ENCODE data around the gene FGA. TPM values are rescaled to one million over a fixed set of nuclear protein-coding genes. Genes with fewer than 3 reads are reported as not detected.

The FGA gene
- total and polyA plus RNA-seq, 10 of the 15 experiments (the other 5 are each of a cell fraction or from before 2014, with no cell fraction given): 3.6 TPM; not detected in 9

DNA sequence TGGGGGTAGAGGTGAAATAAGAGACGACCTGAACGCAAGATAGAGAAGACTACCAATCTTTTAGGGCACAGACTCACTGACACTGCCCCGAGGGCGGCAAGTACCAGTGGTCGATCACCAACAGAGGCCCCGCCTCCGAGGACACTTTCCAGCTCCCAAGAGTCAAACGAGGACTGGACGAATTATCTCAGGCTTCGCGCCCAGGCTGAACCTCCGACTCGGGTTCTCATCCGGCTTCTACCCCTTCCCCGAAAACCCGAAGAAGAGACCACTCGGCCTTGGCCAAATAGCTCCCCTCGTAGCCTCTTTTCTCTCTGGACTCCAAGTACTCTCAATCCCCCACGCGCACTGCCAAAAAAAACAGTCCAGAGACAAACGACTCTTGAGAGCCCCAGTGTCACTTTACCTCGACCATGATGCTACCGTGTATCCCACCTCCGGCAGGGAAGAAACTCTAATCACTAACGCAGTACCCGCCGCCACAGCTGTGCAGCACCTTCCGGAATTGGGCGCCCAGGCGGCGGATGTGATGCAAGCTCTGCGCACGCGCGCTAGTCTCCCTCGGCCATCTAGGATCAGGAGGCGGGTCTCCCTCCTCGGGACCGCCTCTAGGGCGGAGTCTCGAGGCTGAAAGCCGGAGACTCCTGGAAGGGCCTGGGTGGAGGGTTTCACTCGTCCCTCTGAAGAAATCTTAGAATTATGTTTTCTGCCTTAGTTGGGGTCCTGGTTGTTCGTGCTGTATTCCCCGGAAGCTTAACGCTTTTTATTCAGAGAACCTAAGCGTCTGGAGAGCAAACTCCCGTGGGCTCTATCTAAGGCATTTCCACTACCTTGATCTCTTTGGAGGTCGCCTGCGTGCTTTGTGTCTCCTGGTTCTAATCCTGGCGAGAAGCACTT lies 40.4 kb downstream of the FGA start, which contains the start of gene PLRG1 (continued):
- TF ChIP-seq PML (IDR thresholded peaks at IDR 0.05; ENCODE audit: low read length): peak; percentile 87
- no peak for TF ChIP-seq PAX8 (IDR thresholded peaks at IDR 0.05)
- no peak for TF ChIP-seq HDAC6 (IDR thresholded peaks at IDR 0.05; ENCODE audit: unreplicated experiment)
- TF ChIP-seq ESRRA (IDR thresholded peaks at IDR 0.05; ENCODE audit: low read length): no peak
- no peak for TF ChIP-seq MEF2B (IDR thresholded peaks at IDR 0.05; ENCODE audit: partially characterized antibody, poor library complexity, severe bottlenecking)
- TF ChIP-seq, protein P1, sequence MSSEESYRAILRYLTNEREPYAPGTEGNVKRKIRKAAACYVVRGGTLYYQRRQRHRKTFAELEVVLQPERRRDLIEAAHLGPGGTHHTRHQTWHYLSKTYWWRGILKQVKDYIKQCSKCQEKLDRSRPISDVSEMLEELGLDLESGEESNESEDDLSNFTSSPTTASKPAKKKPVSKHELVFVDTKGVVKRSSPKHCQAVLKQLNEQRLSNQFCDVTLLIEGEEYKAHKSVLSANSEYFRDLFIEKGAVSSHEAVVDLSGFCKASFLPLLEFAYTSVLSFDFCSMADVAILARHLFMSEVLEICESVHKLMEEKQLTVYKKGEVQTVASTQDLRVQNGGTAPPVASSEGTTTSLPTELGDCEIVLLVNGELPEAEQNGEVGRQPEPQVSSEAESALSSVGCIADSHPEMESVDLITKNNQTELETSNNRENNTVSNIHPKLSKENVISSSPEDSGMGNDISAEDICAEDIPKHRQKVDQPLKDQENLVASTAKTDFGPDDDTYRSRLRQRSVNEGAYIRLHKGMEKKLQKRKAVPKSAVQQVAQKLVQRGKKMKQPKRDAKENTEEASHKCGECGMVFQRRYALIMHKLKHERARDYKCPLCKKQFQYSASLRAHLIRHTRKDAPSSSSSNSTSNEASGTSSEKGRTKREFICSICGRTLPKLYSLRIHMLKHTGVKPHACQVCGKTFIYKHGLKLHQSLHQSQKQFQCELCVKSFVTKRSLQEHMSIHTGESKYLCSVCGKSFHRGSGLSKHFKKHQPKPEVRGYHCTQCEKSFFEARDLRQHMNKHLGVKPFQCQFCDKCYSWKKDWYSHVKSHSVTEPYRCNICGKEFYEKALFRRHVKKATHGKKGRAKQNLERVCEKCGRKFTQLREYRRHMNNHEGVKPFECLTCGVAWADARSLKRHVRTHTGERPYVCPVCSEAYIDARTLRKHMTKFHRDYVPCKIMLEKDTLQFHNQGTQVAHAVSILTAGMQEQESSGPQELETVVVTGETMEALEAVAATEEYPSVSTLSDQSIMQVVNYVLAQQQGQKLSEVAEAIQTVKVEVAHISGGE (CRISPR knock-in tag; IDR thresholded peaks at IDR 0.05): peak; percentile 70
- TF ChIP-seq TCF3 (IDR thresholded peaks at IDR 0.05; ENCODE audit: borderline replicate concordance, insufficient read depth, low read depth, low read length): peak; percentile 47; the same call in 1 of the 2 replicates
- TF ChIP-seq MTA3 (IDR thresholded peaks at IDR 0.05; ENCODE audit: borderline replicate concordance, low read length): no peak
- TF ChIP-seq, protein P2, sequence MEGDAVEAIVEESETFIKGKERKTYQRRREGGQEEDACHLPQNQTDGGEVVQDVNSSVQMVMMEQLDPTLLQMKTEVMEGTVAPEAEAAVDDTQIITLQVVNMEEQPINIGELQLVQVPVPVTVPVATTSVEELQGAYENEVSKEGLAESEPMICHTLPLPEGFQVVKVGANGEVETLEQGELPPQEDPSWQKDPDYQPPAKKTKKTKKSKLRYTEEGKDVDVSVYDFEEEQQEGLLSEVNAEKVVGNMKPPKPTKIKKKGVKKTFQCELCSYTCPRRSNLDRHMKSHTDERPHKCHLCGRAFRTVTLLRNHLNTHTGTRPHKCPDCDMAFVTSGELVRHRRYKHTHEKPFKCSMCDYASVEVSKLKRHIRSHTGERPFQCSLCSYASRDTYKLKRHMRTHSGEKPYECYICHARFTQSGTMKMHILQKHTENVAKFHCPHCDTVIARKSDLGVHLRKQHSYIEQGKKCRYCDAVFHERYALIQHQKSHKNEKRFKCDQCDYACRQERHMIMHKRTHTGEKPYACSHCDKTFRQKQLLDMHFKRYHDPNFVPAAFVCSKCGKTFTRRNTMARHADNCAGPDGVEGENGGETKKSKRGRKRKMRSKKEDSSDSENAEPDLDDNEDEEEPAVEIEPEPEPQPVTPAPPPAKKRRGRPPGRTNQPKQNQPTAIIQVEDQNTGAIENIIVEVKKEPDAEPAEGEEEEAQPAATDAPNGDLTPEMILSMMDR (IDR thresholded peaks at IDR 0.05 in 2 of 3, conservative IDR thresholded peaks at IDR 0.05 in 1 of 3; ENCODE audit: control insufficient read depth in 2 of 3, extremely low read depth in 1 of 3, insufficient read depth in 1 of 3, low read depth in 3 of 3, low read length in 3 of 3): 0 out of 6 replicates have a peak, but pooled peaks of 1 of the 3 experiments have one; percentile 10
- TF ChIP-seq CREB1 (IDR thresholded peaks at IDR 0.05; ENCODE audit: low read depth): peak; percentile 76
- TF ChIP-seq SRF (IDR thresholded peaks at IDR 0.05; ENCODE audit: low read depth in 2 of 2, low read length in 2 of 2): 0 out of 4 replicates have a peak, but pooled peaks of 1 of the 2 experiments have one; percentile 27
- TF ChIP-seq ZNF384 (IDR thresholded peaks at IDR 0.05; ENCODE audit: borderline replicate concordance, low read depth, low read length): no peak
- TF ChIP-seq SREBF1 (IDR thresholded peaks at IDR 0.05; ENCODE audit: low read length): no peak
- no peak; the same call in 1 of the 2 replicates for TF ChIP-seq SMAD5 (IDR thresholded peaks at IDR 0.05; ENCODE audit: low read depth)
- no peak for TF ChIP-seq ZNF217 (IDR thresholded peaks at IDR 0.05)
- peak; percentile 42; the same call in 1 of the 3 replicates for TF ChIP-seq POU2F2 (IDR thresholded peaks at IDR 0.05; ENCODE audit: borderline replicate concordance, low read depth, low read length)
- TF ChIP-seq, protein P3, sequence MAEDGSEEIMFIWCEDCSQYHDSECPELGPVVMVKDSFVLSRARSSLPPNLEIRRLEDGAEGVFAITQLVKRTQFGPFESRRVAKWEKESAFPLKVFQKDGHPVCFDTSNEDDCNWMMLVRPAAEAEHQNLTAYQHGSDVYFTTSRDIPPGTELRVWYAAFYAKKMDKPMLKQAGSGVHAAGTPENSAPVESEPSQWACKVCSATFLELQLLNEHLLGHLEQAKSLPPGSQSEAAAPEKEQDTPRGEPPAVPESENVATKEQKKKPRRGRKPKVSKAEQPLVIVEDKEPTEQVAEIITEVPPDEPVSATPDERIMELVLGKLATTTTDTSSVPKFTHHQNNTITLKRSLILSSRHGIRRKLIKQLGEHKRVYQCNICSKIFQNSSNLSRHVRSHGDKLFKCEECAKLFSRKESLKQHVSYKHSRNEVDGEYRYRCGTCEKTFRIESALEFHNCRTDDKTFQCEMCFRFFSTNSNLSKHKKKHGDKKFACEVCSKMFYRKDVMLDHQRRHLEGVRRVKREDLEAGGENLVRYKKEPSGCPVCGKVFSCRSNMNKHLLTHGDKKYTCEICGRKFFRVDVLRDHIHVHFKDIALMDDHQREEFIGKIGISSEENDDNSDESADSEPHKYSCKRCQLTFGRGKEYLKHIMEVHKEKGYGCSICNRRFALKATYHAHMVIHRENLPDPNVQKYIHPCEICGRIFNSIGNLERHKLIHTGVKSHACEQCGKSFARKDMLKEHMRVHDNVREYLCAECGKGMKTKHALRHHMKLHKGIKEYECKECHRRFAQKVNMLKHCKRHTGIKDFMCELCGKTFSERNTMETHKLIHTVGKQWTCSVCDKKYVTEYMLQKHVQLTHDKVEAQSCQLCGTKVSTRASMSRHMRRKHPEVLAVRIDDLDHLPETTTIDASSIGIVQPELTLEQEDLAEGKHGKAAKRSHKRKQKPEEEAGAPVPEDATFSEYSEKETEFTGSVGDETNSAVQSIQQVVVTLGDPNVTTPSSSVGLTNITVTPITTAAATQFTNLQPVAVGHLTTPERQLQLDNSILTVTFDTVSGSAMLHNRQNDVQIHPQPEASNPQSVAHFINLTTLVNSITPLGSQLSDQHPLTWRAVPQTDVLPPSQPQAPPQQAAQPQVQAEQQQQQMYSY (CRISPR knock-in tag; IDR thresholded peaks at IDR 0.05): no peak
- TF ChIP-seq BHLHE40 (IDR thresholded peaks at IDR 0.05; ENCODE audit: borderline replicate concordance in 1 of 2, low read depth in 2 of 2, low read length in 1 of 2): peak in 1 of 2 experiments; percentile 17; a peak in 1 of 4 replicates

All from GM12878 (cell line).